NCI-H2107 treated with DMSO at 0.1 percent for 48 hours (cell line): Measurements from ENCODE around the gene KIAA1549.

ENCODE experiments used
- DNase-seq: peaks from one replicate; lab custom pipeline; 2025; ENCODE audit not compliant: unreplicated experiment; lab: John Stamatoyannopoulos, UW

The KIAA1549 gene

GRCh38 chr7:138861051-138861450 is 120.1 kb downstream of the KIAA1549 start:
- no peak for DNase-seq

GRCh38 chr7:138857728-138858127 is 123.5 kb downstream of the KIAA1549 start:
- no peak for DNase-seq

- DNase-seq: no peak
Observed at GRCh38 chr7:138854115-138854645, 127.0 kb downstream of the KIAA1549 start.

- DNase-seq: peak; percentile 15
Observed at GRCh38 chr7:138853448-138853847, 127.7 kb downstream of the KIAA1549 start.

- no peak for DNase-seq
Observed at GRCh38 chr7:138852469-138852868, 128.7 kb downstream of the KIAA1549 start.

- no peak for DNase-seq
Observed at GRCh38 chr7:138849701-138850100, 131.5 kb downstream of the KIAA1549 start.

- DNase-seq: peak; percentile 97
Observed at GRCh38 chr7:138848056-138848980, 132.9 kb downstream of the KIAA1549 start.

GRCh38 chr7:138845711-138846110 is 135.5 kb downstream of the KIAA1549 start:
- no peak for DNase-seq

- no peak for DNase-seq
Observed at GRCh38 chr7:138843632-138844580, 137.3 kb downstream of the KIAA1549 start.

- no peak for DNase-seq
Observed at GRCh38 chr7:138842111-138842510, 139.1 kb downstream of the KIAA1549 start.

- peak; percentile 11 for DNase-seq
Observed at GRCh38 chr7:138838166-138838565, 143.0 kb downstream of the KIAA1549 start.

- peak; percentile 24 for DNase-seq
Observed at GRCh38 chr7:138837627-138838026, 143.6 kb downstream of the KIAA1549 start.

GRCh38 chr7:138835087-138835486 is 146.1 kb downstream of the KIAA1549 start:
- DNase-seq: no peak

GRCh38 chr7:138834583-138834982 is 146.6 kb downstream of the KIAA1549 start:
- DNase-seq: no peak

- DNase-seq: no peak
Observed at GRCh38 chr7:138833596-138833995, 147.6 kb downstream of the KIAA1549 start.

- DNase-seq: no peak
Observed at GRCh38 chr7:138832966-138833365, 148.2 kb downstream of the KIAA1549 start.

GRCh38 chr7:138829335-138829734 is 151.9 kb downstream of the KIAA1549 start:
- no peak for DNase-seq

GRCh38 chr7:138828302-138828701 is 152.9 kb downstream of the KIAA1549 start:
- no peak for DNase-seq

GRCh38 chr7:138825049-138825721 is 156.0 kb downstream of the KIAA1549 start:
- DNase-seq: no peak

GRCh38 chr7:138822867-138823535 is 158.2 kb downstream of the KIAA1549 start:
- DNase-seq: no peak
